CD14-positive monocyte (primary cell): Measurements from ENCODE around the gene MRPL42. TPM values are rescaled to one million over a fixed set of nuclear protein-coding genes. Genes with fewer than 3 reads are reported as not detected.

Experiments used
- DNase-seq, 3 donors: peaks; one replicate each; pipeline ENCODE4 v3.0.0-alpha.2; 2011 to 2022
- H2AFZ ChIP-seq: 2 replicates; pipeline ENCODE4 v1.6.0; 2012; ENCODE audit warnings: mild to moderate bottlenecking, low read depth, low read length, inconsistent platforms; ENCODE audit not compliant: insufficient read depth, poor library complexity, severe bottlenecking
- H3K27ac ChIP-seq, 2 donors: 1 replicate in 1 of 2; 2 replicates in 1 of 2; pipeline ENCODE4 v1.5.1; 2012 to 2013; ENCODE audit warnings: low read length in 2 of 2, control low read depth in 1 of 2, inconsistent platforms in 1 of 2, low read depth in 1 of 2, mild to moderate bottlenecking in 1 of 2
- H3K27me3 ChIP-seq, 2 donors: one replicate each; pipeline versions ENCODE4 v1.6.0 to v1.6.1; 2011 to 2013; ENCODE audit warnings: low read length in 2 of 2; ENCODE audit not compliant: control insufficient read depth in 2 of 2, insufficient read depth in 2 of 2
- H3K36me3 ChIP-seq, 2 donors: replicated peaks in 1 of 2; 1 replicate in 1 of 2; 2 replicates in 1 of 2; pipeline versions ENCODE4 v1.5.1 to v1.6.1; 2012 to 2013; ENCODE audit warnings: low read length in 2 of 2, control low read depth in 1 of 2, inconsistent platforms in 1 of 2, mild to moderate bottlenecking in 1 of 2; ENCODE audit not compliant: insufficient read depth in 2 of 2, control insufficient read depth in 1 of 2
- H3K4me1 ChIP-seq, 2 donors: 1 replicate in 1 of 2; 2 replicates in 1 of 2; pipeline versions ENCODE4 v1.5.1 to v1.6.1; 2012 to 2013; ENCODE audit warnings: low read length in 2 of 2, control low read depth in 1 of 2, inconsistent platforms in 1 of 2, mild to moderate bottlenecking in 1 of 2, moderate library complexity in 1 of 2; ENCODE audit not compliant: insufficient read depth in 2 of 2, control insufficient read depth in 1 of 2
- H3K4me2 ChIP-seq: replicated peaks from 2 replicates; pipeline ENCODE3; 2012; ENCODE audit warnings: low read length, moderate library complexity, mild to moderate bottlenecking; ENCODE audit not compliant: poor library complexity, severe bottlenecking; ENCODE audit errors: extremely low read depth
- H3K4me3 ChIP-seq, 3 experiments: fragments of 200-600 bp in 1 of 3; sonication (generic) in 1 of 3; replicated peaks in 1 of 3; 1 replicate in 2 of 3; 2 replicates in 1 of 3; pipeline ENCODE4 v1.5.1; 2011 to 2013; ENCODE audit warnings: low read length in 3 of 3, mild to moderate bottlenecking in 3 of 3, control low read depth in 2 of 3, low read depth in 2 of 3, inconsistent platforms in 1 of 3, moderate library complexity in 1 of 3
- H3K79me2 ChIP-seq: 2 replicates; pipeline ENCODE4 v1.6.0; 2012; ENCODE audit warnings: mild to moderate bottlenecking, control low read depth, inconsistent platforms, low read length, moderate library complexity; ENCODE audit not compliant: insufficient read depth
- H3K9ac ChIP-seq: 2 replicates; pipeline ENCODE4 v1.6.0; 2017; ENCODE audit warnings: low read length, mild to moderate bottlenecking; ENCODE audit not compliant: insufficient read depth, poor library complexity, severe bottlenecking
- H3K9me3 ChIP-seq, 2 donors: replicated peaks in 1 of 2; 1 replicate in 1 of 2; 2 replicates in 1 of 2; pipeline versions ENCODE4 v1.5.1 to v1.6.1; 2012 to 2013; ENCODE audit warnings: low read length in 2 of 2, control low read depth in 1 of 2; ENCODE audit not compliant: control insufficient read depth in 1 of 2, insufficient read depth in 1 of 2
- H4K20me1 ChIP-seq: 2 replicates; pipeline ENCODE4 v1.6.0; 2012; ENCODE audit warnings: mild to moderate bottlenecking, low read length, control low read depth, moderate library complexity; ENCODE audit not compliant: insufficient read depth
- H3K27ac Mint-ChIP-seq, 7 donors: one replicate each; pipeline ENCODE4 v1.8.0; 2020; ENCODE audit warnings: mild to moderate bottlenecking in 7 of 7, mixed read lengths in 7 of 7, moderate library complexity in 6 of 7, inconsistent platforms in 2 of 7
- H3K27me3 Mint-ChIP-seq, 3 donors: one replicate each; pipeline ENCODE4 v1.8.0; 2021 to 2022; ENCODE audit warnings: low read depth in 3 of 3, mild to moderate bottlenecking in 3 of 3, mixed read lengths in 3 of 3, moderate library complexity in 3 of 3, inconsistent platforms in 1 of 3
- H3K36me3 Mint-ChIP-seq, 2 donors: one replicate each; pipeline ENCODE4 v1.8.0; 2020; ENCODE audit warnings: mixed read lengths in 2 of 2, inconsistent platforms in 1 of 2, mild to moderate bottlenecking in 1 of 2
- H3K4me1 Mint-ChIP-seq: one replicate; pipeline ENCODE4 v1.8.0; 2020; ENCODE audit warnings: mild to moderate bottlenecking, mixed read lengths
- H3K4me3 Mint-ChIP-seq, 2 donors: one replicate each; pipeline ENCODE4 v1.8.0; 2020; ENCODE audit warnings: mild to moderate bottlenecking in 2 of 2, mixed read lengths in 2 of 2, moderate library complexity in 1 of 2
- H3K9me3 Mint-ChIP-seq, 7 donors: one replicate each; pipeline ENCODE4 v1.8.0; 2020 to 2022; ENCODE audit warnings: mixed read lengths in 7 of 7, mild to moderate bottlenecking in 6 of 7, moderate library complexity in 6 of 7, inconsistent platforms in 2 of 7
- CTCF ChIP-seq: fragments of 200-600 bp; IDR thresholded peaks from one replicate; pipeline ENCODE4 v1.8.0; 2022; ENCODE audit warnings: antibody characterized with exemption, mild to moderate bottlenecking
- WGBS: methylation state at CpG from one replicate; pipeline ENCODE4 v1.1.5; 2013; ENCODE audit warnings: missing lambda C conversion rate; ENCODE audit not compliant: insufficient coverage; 5-methylcytosine and 5-hydroxymethylcytosine counted together
- intact Hi-C, 2 donors: fragments of 100-400 bp; cut with micrococcal nuclease; formaldehyde crosslinking; loops; one replicate each; pipeline versions ENCODE4 v1.15.0 to v1.15.1; 2023
- polyA plus RNA-seq, 3 donors: library from polyadenylated mRNA; depleted of rRNA in 1 of 3; unstranded in 2 of 3; stranded (reverse) in 1 of 3; fragments of 300-500 nt in 2 of 3; fragments of >200 nt in 1 of 3; fragmentation: Illumina TruSeq in 2 of 3; gene quantifications; 1 replicate in 2 of 3; 2 replicates in 1 of 3; pipeline ENCODE4 v1.2.3, GENCODE V29; 2012 to 2021

The MRPL42 gene
- polyA plus RNA-seq, 3 donors: 15.7 to 68.3 (median 62.8) TPM

- no peak overlapping the region for H3K4me3 ChIP-seq
- no peaks in the 10 kb centered on the region for H4K20me1 ChIP-seq
- peak in 1 of 3 donors; percentile 17 for DNase-seq
- no peaks in the 10 kb centered on the region for H3K36me3 Mint-ChIP-seq
- no peak overlapping the region for H3K27ac Mint-ChIP-seq
- no peaks in the 10 kb centered on the region for H3K27me3 ChIP-seq
- TF ChIP-seq CTCF: no peak
- no peak overlapping the region for H3K4me3 Mint-ChIP-seq
- H2AFZ ChIP-seq: no peak overlapping the region
- H3K36me3 ChIP-seq: no peaks in the 10 kb centered on the region
- H3K27ac ChIP-seq: no peak overlapping the region
- WGBS: no CpG with 5 or more reads among the region's 5 CpGs
- H3K9me3 Mint-ChIP-seq: peaks cover 0 to 2% (median 0%) of the 10 kb centered on the region in 7 donors
- intact Hi-C loops: no loop called here
- H3K4me1 ChIP-seq: peaks cover 0 to 4% of the 10 kb centered on the region in 2 donors
- H3K27me3 Mint-ChIP-seq: peaks cover 0 to 2% (median 2%) of the 10 kb centered on the region in 3 donors
- H3K9ac ChIP-seq: no peak overlapping the region
- H3K9me3 ChIP-seq: no peaks in the 10 kb centered on the region
- H3K4me1 Mint-ChIP-seq: peaks cover 8% of the 10 kb centered on the region
- no peak overlapping the region for H3K4me2 ChIP-seq
- no peaks in the 10 kb centered on the region for H3K79me2 ChIP-seq
These were observed 63.0 kb downstream of the MRPL42 start for GRCh38 chr12:93530358-93530757.

GRCh38 chr12:93533310-93533709, 66.0 kb downstream of the MRPL42 start:
- H3K27me3 ChIP-seq: no peaks in the 10 kb centered on the region
- no peaks in the 10 kb centered on the region for H3K79me2 ChIP-seq
- no peaks in the 10 kb centered on the region for H3K9me3 ChIP-seq
- H3K36me3 ChIP-seq: no peaks in the 10 kb centered on the region
- no peaks in the 10 kb centered on the region for H4K20me1 ChIP-seq
- H3K9ac ChIP-seq: no peak overlapping the region
- Mint-ChIP-seq H3K9me3 (peaks cover 0 to 2% (median 0%) of the 10 kb centered on the region in 7 donors), H3K4me3 (no peak overlapping the region), H3K4me1 (peaks cover 8% of the 10 kb centered on the region), H3K27me3 (peaks cover 0 to 3% (median 2%) of the 10 kb centered on the region in 3 donors), H3K27ac (peak overlapping the region in 1 of 7 donors; percentile 6), H3K36me3 (no peaks in the 10 kb centered on the region)
- no peak for DNase-seq
- no peak overlapping the region for H3K27ac ChIP-seq
- intact Hi-C loops: no loop called here
- H3K4me1 ChIP-seq: peaks cover 0 to 4% of the 10 kb centered on the region in 2 donors
- WGBS: 98% methylated on average over 5 of the region's 5 CpGs
- no peak overlapping the region for H3K4me2 ChIP-seq
- TF ChIP-seq CTCF: no peak
- no peak overlapping the region for H2AFZ ChIP-seq
- H3K4me3 ChIP-seq: no peak overlapping the region
